ENCODE measurements around the gene ZNF629.
"Not testable (repeated sequence)": the region's sequence is repeated elsewhere in the genome, so short reads cannot be mapped to it uniquely, and the experiment has no call there.

The ZNF629 gene

GRCh38 chr16:30786936-30787612 is at the start of gene ZNF629:
TSS of gene ZNF629 (minus strand) at chr16:30787205. CDS start at chr16:30784482, 2,723 bp downstream.
- DNase-seq (ENCODE audit: low read depth, low spot score): peak; percentile 86

- no peak for DNase-seq (ENCODE audit: low read depth, low spot score)
Observed at GRCh38 chr16:30834130-30834740, 47.2 kb upstream of the ZNF629 start.

DNA sequence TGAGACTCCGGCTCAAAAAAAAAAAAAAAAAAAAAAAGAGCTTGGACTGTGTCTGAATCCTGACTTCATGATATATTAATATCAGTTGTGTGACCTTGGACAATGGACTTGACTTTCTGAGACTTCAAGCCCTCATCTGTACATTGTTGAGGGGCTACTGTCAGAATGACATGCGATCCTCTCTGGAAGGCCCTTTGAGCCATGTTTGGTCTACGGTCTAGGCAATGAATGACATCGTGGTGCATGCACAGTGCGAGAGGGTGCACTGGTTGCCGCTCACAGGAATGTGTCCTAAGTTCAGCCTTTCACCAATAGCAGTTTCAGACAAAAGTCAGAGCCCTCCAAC is 43.0 kb upstream of the ZNF629 start:
- DNase-seq (ENCODE audit: low read depth, low spot score): no peak

GRCh38 chr16:30829130-30830071 is 42.4 kb upstream of the ZNF629 start:
- DNase-seq (ENCODE audit: low read depth, low spot score): peak; percentile 54

- no peak for DNase-seq (ENCODE audit: low read depth, low spot score)
Observed at GRCh38 chr16:30821891-30822290, 34.9 kb upstream of the ZNF629 start.

- not testable (repeated sequence) for DNase-seq (ENCODE audit: low read depth, low spot score)
Observed at GRCh38 chr16:30821441-30821840, 34.4 kb upstream of the ZNF629 start.

DNA sequence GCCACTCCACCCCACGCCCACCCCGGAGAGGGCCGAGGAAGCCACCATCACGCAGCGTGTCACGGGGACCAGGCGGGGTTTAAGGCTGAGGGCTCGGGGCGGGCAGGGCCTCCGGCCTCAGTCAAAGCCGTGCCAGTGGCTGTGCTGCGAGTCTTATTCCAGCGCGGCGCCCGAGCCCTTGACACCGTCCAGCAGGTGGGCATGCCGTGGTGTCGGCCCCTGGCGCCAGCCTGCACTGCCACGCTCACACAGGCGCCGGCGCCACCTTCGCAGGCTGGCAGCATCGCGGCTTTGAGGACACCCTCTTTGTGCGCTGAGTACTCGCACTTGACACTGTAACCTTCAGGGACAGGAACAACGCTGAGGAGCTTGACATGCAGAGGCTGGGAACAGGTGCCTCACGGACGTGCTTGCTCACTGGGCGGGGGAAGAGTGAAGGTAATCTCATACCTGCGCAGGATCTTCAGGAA is 34.0 kb upstream of the ZNF629 start:
- DNase-seq (ENCODE audit: low read depth, low spot score): no peak

DNA sequence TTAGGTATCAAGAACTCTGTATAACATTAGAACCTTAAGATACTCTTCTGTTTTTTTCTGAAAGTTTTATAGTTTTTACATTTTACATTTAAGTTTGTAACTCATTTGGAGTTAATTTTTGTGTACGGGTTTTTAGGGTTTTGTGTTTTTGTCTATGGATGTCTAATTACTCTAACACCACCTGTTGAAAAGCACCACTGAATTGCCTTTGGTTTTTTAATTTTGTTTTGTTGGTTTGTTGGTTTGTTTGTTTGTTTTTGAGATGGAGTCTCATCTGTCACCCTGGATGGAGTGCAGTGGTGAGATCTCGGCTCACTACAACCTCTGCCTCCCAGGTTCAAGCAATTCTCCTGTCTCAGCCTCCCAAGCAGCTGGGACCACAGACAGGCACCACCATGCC is 29.8 kb upstream of the ZNF629 start:
- no peak for DNase-seq (ENCODE audit: low read depth, low spot score)

- DNase-seq (ENCODE audit: low read depth, low spot score): no peak
Observed at GRCh38 chr16:30813821-30814189, 26.8 kb upstream of the ZNF629 start.

DNA sequence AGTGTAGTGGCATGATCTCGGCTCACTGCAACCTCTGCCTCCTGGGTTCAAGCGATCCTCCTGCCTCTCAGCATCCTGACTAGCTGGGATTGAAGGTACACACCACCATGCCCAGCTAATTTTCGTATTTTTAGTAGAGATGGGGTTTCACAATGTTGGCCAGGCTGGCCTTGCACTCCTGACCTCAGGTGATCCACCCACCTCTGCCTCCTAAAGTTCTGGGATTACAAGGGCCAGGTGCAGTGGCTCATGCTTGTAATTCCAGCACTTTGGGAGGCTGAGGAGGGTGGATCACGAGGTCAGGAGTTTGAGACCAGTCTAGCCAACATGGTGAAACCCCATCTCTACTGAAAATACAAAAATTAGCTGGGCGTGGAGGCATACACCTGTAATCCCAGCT is 22.7 kb upstream of the ZNF629 start:
- DNase-seq (ENCODE audit: low read depth, low spot score): not testable (repeated sequence)

GRCh38 chr16:30808890-30809426 is 22.0 kb upstream of the ZNF629 start:
- not testable (repeated sequence) for DNase-seq (ENCODE audit: low read depth, low spot score)

DNA sequence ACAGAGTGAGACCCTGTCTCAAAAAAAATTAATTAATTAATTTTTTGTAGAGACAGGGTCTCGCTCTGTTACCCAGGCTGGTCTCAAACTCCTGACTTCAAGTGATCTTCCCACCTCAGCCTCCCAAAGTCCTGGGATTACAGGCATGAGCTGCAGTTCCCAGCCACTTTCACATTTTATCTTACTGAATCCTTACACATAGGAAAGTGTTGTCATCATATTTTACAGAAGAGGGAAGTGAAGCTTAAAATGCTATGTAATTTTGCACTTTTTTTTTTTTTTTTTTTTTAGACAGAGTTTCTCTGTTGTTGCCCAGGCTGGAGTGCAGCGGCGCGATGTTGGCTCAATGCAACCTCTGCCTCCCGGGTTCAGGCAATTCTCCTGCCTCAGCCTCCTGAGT is 21.1 kb upstream of the ZNF629 start:
- no peak for DNase-seq (ENCODE audit: low read depth, low spot score)

GRCh38 chr16:30805370-30806169 is 18.6 kb upstream of the ZNF629 start:
- peak; percentile 93 for DNase-seq (ENCODE audit: low read depth, low spot score)

DNA sequence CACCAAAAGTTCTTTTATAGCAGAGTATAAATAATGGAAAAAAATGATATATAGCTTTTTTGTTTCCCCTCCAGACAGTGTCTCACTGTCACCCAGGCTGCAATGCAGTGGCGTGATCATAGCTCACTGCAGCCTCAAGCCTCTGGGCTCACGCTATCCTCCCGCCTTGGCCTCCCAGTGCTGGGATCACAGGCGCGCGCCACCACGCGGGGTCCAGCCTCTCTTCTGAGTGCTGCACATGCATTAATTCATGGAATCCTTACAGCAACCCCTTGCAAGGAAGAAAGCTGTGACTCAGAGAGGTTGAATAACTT is 18.0 kb upstream of the ZNF629 start:
- DNase-seq (ENCODE audit: low read depth, low spot score): no peak

GRCh38 chr16:30802936-30803335 is 15.9 kb upstream of the ZNF629 start:
- DNase-seq (ENCODE audit: low read depth, low spot score): no peak

DNA sequence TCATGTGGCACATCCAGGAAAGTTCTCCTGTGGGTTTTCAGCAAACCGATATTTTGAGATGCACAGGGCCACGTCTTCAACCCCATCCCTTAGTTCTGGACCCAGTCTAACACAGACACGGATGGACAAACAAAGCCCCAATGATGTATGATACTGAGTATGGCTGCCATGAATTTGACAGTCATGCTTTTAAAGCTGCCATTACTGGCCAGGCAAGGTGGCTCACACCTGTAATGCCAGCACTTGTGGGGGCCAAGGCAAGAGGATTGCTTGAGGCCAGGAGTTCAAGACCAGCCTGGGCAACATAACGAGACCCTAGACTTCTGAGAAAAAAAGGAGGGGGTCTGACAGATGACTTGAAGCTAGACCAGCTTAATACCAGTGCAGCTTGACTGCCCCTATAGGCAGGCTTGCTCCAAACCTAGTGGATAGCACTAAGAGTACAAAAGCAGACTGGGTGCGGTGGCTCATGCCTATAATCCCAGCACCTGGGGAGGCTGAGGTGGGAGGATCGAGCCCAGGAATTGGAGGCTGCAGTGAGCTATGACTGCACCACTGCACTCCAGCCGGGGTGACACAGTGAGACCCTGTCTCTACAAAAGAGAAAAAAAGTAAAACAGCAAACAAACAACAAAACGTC is 10.8 kb upstream of the ZNF629 start:
- DNase-seq (ENCODE audit: low read depth, low spot score): no peak

- no peak for DNase-seq (ENCODE audit: low read depth, low spot score)
Observed at GRCh38 chr16:30794634-30795033, 7.6 kb upstream of the ZNF629 start.

DNA sequence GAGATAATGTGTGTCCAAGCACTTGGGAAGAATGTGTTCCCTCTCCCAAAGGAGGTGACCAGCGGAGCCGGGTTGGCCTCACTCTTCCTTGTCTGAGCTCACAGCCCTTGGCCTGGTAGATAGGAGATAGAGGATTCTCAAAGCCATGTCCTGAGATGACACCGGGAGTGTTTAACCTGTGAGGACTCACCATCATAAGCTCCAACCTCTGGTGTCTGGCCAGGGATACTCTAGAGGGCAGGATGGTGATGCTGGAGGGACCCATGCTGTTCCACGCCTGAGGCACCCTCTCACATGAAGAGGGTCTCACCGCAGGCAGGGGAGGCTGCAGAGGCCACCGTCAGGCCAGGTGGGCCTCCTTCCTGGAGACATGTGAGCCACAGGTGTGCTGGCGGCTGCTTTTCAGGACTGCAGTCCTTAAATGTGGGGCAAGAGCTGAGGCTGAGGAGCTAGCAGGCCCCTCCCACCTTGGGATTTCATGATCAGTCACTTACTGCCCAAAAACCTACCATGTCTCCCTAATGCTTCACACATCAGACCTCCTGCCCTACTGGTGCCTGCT is 6.6 kb upstream of the ZNF629 start:
- no peak for DNase-seq (ENCODE audit: low read depth, low spot score)

- no peak for DNase-seq (ENCODE audit: low read depth, low spot score)
Observed at GRCh38 chr16:30787613-30788378, 791 bp upstream of the ZNF629 start.
